ENCODE results near the gene MCC. TPM values are rescaled to one million over a fixed set of nuclear protein-coding genes. Genes with fewer than 3 reads are reported as not detected.

MCC gene
- total RNA-seq, 4 donors from 2014 or later: 6.8 to 11.9 (median 9.0) TPM

- H3K9me3 ChIP-seq: no peaks in the 10 kb centered on the region
- no peaks in the 10 kb centered on the region for H3K27me3 ChIP-seq
- no peak overlapping the region for H3K27ac ChIP-seq
- no peak for ATAC-seq
- H3K4me3 ChIP-seq: no peak overlapping the region
- no peak for DNase-seq
- H3K36me3 ChIP-seq: no peaks in the 10 kb centered on the region
- in situ Hi-C loops (cut with MboI; ENCODE audit: low sequenced_read_pairs in 4 of 4): no loop called here
- no peaks in the 10 kb centered on the region for H3K4me1 ChIP-seq
- intact Hi-C loops (cut with DNase I; ENCODE audit: low total_unique reads): no loop called here
- TF ChIP-seq POLR2A (IDR thresholded peaks at IDR 0.05) (no peak), CTCF (IDR thresholded peaks at IDR 0.05 in 4 of 5, conservative IDR thresholded peaks at IDR 0.05 in 1 of 5) (no peak)
These were observed 35.3 kb downstream of the MCC start for GRCh38 chr5:113452941-113453340.

- intact Hi-C loops (cut with DNase I; ENCODE audit: low total_unique reads) (no loop called here), in situ Hi-C loops (cut with MboI; ENCODE audit: low sequenced_read_pairs in 4 of 4) (no loop called here)
- no peaks in the 10 kb centered on the region for H3K36me3 ChIP-seq
- TF ChIP-seq CTCF (IDR thresholded peaks at IDR 0.05 in 4 of 5, conservative IDR thresholded peaks at IDR 0.05 in 1 of 5): no peak
- no peak for TF ChIP-seq POLR2A (IDR thresholded peaks at IDR 0.05)
- H3K4me3 ChIP-seq: no peak overlapping the region
- no peaks in the 10 kb centered on the region for H3K4me1 ChIP-seq
- no peaks in the 10 kb centered on the region for H3K9me3 ChIP-seq
- ATAC-seq: no peak
- no peak for DNase-seq
- H3K27ac ChIP-seq: no peak overlapping the region
- H3K27me3 ChIP-seq: no peaks in the 10 kb centered on the region
These were observed 36.5 kb downstream of the MCC start for GRCh38 chr5:113451797-113452196.

DNA sequence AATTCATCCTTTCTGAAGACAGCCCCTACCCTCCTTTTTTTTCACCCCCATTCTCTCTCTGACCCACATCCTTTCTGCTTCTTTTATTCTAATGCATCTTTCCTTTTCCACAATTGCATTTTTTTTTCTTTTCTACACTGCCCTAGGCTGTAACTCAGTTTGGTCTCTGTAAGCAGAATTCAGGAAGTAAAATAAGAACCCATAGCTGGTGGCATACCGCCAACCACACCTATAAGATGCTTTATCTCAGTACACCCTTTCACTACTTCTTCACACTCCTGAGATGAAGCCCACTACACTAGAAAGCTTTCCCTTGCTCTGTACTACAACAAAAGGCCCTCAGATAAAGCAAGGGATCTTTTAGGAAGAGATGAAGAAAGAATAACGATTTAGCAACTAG, 37.3 kb downstream of the MCC start:
- no peaks in the 10 kb centered on the region for H3K27me3 ChIP-seq
- H3K9me3 ChIP-seq: no peaks in the 10 kb centered on the region
- no peaks in the 10 kb centered on the region for H3K36me3 ChIP-seq
- no peak overlapping the region for H3K27ac ChIP-seq
- ATAC-seq (no peak), DNase-seq (no peak)
- H3K4me3 ChIP-seq: no peak overlapping the region
- TF ChIP-seq POLR2A (IDR thresholded peaks at IDR 0.05): no peak
- no peak for TF ChIP-seq CTCF (IDR thresholded peaks at IDR 0.05 in 4 of 5, conservative IDR thresholded peaks at IDR 0.05 in 1 of 5)
- in situ Hi-C loops (cut with MboI; ENCODE audit: low sequenced_read_pairs in 4 of 4) (no loop called here), intact Hi-C loops (cut with DNase I; ENCODE audit: low total_unique reads) (no loop called here)
- no peaks in the 10 kb centered on the region for H3K4me1 ChIP-seq

GRCh38 chr5:113450462-113450861, 37.8 kb downstream of the MCC start:
- intact Hi-C loops (cut with DNase I; ENCODE audit: low total_unique reads): no loop called here
- H3K4me3 ChIP-seq: no peak overlapping the region
- no peak for DNase-seq
- H3K9me3 ChIP-seq: no peaks in the 10 kb centered on the region
- ATAC-seq: no peak
- no peaks in the 10 kb centered on the region for H3K4me1 ChIP-seq
- no peaks in the 10 kb centered on the region for H3K27me3 ChIP-seq
- H3K36me3 ChIP-seq: no peaks in the 10 kb centered on the region
- TF ChIP-seq POLR2A (IDR thresholded peaks at IDR 0.05) (no peak), CTCF (IDR thresholded peaks at IDR 0.05 in 4 of 5, conservative IDR thresholded peaks at IDR 0.05 in 1 of 5) (no peak)
- in situ Hi-C loops (cut with MboI; ENCODE audit: low sequenced_read_pairs in 4 of 4): no loop called here
- H3K27ac ChIP-seq: no peak overlapping the region

GRCh38 chr5:113448252-113448651, 40.0 kb downstream of the MCC start:
- H3K9me3 ChIP-seq: no peaks in the 10 kb centered on the region
- no peak for DNase-seq
- TF ChIP-seq CTCF (IDR thresholded peaks at IDR 0.05 in 4 of 5, conservative IDR thresholded peaks at IDR 0.05 in 1 of 5): no peak
- TF ChIP-seq POLR2A (IDR thresholded peaks at IDR 0.05): no peak
- no peaks in the 10 kb centered on the region for H3K36me3 ChIP-seq
- no peak overlapping the region for H3K4me3 ChIP-seq
- intact Hi-C loops (cut with DNase I; ENCODE audit: low total_unique reads): no loop called here
- no peaks in the 10 kb centered on the region for H3K27me3 ChIP-seq
- H3K4me1 ChIP-seq: no peaks in the 10 kb centered on the region
- H3K27ac ChIP-seq: no peak overlapping the region
- in situ Hi-C loops (cut with MboI; ENCODE audit: low sequenced_read_pairs in 4 of 4): no loop called here
- no peak for ATAC-seq
